HG02884 (cell line): ENCODE measurements around the gene MYO7B.
"Not testable (repeated sequence)": the region's sequence is repeated elsewhere in the genome, so short reads cannot be mapped to it uniquely, and the experiment has no call there.

Source experiments
- ATAC-seq: cut with Tn5 transposase; IDR thresholded peaks from one replicate; pipeline ENCODE4 v1.9.1; 2021; ENCODE audit warnings: mild to moderate bottlenecking, moderate library complexity; ENCODE audit not compliant: unreplicated experiment

The MYO7B gene

DNA sequence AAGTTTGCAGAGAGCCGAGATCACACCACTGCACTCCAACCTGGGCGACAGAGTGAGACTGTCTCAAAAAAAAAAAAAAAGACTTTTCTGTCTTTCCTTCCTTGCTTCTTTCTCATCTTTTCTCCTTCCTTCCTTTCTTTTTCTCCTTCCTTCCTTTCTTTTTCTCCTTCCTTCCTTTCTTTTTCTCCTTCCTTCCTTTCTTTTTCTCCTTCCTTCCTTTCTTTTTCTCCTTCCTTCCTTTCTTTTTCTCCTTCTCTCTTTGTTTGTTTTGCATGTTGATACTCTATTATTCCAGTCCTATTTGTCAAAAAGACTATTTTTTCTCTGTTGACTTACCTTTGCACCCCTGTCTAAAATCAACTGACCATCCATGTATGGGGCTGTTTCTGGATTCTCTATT lies 36.9 kb downstream of the MYO7B start:
- ATAC-seq = not testable (repeated sequence)

DNA sequence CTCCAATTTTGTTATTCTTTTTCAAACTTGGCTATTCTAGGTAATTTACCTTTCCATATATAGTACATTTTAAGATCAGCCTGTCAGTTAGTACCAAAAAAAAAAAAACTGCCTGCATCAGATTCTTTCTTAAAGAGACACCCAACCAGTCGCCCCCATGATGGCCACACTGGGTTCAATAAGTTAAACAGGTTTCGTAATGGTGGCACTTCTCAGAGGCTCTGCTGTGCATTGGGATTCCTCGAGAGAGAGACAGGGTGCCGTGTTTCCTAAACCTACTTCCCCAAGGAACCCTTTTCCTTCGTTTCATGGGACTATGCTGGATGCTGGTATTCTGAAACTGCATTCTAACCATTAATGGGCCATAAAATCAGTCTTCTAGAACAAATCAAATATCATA lies 37.4 kb downstream of the MYO7B start:
- no peak for ATAC-seq

DNA sequence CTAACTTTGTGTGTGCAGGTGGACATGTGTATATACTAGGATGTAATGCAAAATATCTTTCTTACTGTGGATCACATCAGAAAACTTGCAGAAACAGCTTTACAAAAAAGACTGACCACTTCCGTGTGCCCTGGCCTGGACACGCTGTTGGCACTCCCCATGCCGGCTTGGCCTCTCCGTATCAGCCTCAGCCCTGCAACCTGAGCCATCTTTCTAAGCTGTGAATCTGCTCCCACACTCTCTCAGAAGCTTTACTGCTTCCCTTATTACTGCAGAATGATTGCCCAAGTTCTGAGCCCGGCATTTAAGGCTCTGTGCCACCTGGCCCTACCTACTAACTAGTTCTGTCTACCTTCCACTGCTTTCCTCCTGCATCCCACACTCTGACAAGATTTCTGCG lies 37.8 kb downstream of the MYO7B start:
- ATAC-seq = no peak

DNA sequence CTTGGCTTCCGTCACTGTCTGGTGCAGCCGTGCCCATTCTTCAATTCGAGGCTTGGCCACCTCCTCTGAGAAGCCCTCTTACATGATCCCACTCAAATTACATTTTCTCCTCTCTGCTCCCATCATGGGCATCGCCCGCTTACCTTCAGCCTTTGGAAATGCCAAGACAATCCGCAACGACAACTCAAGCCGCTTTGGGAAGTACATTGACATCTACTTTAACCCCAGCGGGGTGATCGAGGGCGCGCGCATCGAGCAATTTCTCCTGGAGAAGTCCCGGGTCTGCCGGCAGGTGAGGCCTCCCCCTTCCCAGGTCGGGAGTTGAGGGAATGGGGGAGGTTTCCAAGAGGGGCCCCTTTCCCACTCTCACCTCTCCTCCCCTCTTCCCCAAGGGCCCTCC lies 38.3 kb downstream of the MYO7B start:
- no peak for ATAC-seq

DNA sequence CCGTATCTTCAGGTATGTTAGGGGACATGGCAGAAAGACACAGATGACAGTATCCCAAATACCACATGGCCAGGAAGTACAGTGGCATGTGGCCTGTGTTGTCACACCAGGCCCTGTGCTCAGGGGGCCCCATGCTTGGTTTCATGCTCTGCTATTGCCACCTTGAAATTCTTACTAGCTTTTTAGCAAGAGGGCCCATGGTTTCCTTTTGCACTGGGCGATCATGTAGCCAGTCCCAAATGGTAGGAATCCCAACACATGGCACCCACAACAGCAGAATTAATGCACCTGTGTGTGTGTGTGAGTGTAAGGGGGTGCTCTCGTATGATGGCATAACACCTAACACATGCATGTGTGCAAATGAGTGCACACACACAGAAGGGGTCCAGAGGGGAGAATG lies 39.2 kb downstream of the MYO7B start:
- ATAC-seq = no peak

DNA sequence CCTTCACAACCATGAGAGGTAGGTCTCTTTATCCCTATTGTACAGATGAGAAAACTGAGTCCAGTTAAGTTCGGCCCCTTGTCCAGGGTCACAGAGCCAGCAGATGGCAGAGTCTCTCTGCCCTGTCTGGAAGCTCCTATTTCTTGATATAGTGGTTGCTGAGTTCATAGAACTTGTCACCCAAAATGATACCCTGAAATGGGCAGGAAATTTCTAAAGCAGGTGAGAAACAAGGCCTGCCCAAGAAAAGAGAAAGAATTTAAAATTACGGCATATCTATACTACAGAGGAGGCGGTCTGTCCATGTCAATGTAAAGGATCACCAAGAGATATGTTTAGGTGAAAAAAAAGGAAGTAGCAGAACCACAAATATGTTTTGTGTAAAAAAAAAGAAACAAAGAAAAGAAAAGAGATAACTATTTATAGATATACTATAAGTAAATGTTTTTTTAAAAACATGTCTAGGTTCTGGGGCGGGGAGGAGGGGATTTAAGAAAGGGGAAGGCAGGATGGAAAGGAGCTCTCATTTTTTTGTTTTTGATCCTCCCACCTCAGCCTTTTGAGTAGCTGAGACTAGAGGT lies 39.8 kb downstream of the MYO7B start:
- no peak for ATAC-seq

DNA sequence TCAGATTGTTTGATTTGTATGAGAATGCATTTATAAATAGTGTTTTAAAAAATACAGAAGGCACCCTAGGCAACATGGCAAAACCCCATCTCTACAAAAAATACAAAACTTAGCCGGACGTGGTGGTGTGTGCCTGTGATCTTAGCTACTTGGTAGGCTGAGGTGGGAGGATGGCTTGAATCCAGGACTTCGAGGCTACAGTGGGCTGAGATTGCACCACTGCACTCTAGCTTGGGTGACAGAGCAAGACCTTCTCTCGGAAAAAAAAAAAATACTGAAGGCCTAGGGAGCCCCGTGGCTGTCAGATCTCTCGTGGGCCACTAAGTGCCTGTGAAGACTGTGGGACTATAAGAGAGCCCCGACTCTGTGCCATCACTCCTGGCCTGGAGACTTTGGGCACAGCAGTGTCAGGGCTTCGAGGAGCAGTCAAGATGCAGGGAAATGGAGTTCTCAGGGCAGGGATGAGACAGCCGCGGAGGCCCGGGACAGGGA lies 40.5 kb downstream of the MYO7B start:
- no peak for ATAC-seq

DNA sequence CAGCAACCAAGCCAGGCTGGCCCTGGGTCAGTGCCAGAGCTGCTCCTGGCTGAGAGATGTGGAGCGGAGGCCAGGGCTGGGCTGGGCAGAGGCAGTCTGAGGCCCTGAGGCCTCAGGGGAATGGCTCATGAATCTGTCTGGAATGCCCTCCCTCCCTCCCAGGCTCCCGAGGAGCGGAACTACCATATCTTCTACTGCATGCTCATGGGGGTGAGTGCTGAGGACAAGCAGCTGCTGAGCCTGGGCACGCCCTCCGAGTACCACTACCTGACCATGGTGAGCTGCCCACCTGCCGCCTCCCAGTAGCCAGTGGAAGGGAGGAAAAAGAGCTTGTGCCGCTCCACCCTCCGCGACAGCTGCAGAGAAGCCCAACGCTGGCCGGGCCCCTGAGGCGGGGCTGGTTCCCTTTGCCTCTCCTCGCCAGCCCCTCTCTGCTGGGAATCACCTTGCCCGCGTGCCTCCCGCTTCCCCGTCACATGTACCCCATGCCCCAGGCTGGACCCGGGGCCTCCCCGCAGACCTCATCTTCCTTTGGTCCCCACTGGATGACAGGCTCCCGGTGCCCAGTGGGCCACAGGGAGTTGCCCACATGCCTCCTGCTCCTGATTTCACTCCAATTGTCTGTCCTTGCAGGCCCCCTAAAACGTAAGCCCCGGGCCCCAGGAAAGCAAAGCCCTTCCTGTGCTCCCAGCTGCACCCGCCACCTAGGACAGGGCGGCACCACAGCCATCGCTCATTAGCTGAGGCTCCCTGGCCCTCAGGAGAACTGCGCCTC lies 41.1 kb downstream of the MYO7B start:
- no peak for ATAC-seq

DNA sequence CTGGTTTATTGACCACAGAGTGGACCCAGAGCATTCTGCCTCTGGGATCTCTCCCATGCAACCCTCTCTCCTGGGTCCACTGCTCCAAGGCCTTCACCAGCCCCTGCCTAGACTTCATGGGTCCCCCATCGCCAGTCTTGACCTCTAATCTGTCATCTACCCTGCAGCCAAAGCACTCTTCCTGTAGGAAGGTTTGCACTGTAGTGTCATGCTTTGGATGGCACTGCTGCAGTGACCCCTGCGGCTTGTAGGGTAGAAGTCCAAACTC lies 41.7 kb downstream of the MYO7B start:
- no peak for ATAC-seq

DNA sequence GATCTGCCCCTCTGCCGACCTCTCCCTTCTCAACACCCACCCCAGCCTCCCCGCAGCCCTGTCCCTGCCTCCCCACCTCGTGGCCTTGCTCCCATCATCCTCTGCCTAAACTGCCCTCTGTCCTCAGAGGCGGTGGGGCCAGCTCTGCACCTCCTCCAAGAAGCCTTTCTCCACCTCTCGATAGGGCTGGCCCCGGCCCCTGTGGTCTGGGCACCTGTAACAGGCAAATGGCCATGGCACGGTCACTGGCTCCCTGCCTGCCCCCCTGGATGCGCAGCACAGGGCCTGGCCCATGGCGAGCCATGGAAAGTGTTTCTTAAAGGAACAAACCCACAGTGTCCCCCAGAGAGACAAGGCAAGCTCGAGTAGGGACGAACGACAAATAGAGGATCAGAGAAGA lies 42.0 kb downstream of the MYO7B start:
- ATAC-seq = no peak

DNA sequence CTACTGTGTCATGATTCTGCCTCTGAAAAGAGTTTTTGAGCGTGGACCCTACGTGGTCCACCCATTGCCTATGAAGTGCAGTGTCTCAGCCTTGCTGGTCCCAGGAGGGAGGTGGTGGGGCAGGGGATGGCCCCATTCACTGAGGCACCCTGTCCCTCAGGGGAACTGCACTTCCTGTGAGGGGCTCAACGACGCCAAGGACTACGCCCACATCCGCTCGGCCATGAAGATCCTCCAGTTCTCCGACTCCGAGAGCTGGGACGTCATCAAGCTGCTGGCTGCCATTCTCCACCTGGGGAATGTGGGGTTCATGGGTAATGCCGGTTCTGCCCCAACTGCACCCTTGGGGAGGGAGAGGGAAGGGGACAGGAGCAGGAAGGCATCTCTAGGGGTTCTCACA lies 42.5 kb downstream of the MYO7B start:
- no peak for ATAC-seq

DNA sequence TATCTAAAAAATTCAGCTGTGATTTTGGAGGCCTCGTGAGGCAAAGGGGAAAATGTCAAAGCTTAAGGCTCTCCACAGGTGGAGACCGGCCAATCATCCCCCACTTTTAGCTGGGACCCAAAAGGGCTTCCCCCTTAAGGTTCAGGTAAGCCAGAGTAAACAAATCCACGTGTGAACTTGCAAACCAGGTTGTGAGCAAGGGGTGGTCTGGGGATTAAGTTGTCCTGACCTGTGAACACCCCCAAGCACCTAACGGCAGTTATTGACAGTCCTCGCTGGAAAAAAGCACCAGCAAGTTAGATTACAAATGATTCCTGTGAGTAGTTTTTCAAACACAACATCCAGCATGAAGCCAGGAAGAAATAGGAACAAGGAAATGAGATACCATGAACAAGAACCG lies 42.9 kb downstream of the MYO7B start:
- ATAC-seq = no peak

DNA sequence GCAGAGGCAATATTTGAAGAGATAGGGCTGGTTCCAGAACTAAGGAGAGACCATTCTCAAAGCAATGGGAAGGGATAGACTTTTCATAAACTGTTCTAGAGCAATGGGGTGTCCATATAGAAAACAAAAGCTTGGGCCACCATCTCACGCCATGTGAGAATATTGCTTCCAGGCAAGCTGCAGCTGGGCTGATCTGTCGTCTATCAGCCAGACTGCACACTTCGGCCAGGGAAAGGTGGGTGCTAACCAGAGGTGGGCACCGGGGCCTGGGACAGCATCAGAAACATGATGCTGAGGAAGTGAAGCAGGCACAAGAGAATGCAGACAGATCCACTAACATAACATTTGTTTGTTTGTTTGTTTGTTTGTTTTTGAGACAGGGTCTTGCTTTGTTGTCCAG lies 43.7 kb downstream of the MYO7B start:
- no peak for ATAC-seq

DNA sequence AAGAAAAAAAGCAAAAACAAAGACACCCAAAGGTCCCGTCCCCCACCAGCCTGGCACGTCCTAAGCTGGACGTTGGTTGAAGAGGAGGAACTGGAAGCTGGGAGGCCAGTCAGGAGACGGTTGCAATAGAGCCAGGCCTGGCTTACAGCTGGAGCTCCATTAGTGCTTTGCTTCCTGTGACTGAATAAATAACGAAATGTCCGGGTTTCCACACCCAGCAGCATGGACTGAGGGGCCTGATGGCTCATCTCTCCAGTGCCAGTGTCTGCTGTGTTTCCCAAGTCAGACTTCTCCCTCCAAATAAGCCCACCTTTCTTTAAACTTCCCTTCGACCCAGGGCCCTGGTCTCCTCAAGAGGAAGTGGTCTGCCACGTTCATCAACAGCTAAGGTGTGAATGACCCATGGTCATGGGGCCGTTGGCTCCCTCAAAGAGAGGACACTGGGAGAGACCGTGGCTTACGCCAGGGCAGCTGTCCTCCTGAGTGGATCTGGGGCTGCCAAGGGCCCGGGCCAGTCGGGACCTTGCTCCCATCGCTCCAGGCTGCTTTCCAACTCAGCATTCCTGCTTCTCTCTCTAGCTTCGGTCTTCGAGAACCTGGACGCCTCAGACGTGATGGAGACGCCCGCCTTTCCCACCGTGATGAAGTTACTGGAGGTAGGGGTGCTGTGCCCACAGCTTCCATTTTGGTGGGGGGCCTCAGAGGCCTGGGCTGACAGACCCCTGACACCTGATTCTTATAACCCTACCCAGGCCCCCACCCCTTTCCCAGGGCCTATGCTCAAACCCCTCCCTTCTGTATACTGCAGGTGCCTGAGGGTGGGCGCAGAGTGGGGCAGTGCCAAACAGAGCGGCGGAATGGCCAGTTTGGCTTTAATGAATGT lies 44.9 kb downstream of the MYO7B start:
- ATAC-seq = no peak

DNA sequence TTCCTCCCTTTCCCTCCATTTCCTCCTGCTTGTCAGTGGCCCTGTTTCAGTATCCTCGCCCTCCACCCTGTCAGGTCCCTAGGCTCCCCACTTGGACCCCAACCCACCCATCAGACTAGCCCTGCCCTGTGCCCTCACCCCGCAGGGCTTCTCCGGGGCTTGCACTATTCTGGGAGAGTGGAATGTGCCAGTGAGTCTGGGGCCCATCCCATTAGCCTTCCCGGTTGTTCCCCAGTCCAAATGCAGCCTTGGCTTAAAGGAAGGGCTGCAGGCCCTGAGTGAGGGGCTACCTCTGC lies 45.5 kb downstream of the MYO7B start:
- no peak for ATAC-seq

DNA sequence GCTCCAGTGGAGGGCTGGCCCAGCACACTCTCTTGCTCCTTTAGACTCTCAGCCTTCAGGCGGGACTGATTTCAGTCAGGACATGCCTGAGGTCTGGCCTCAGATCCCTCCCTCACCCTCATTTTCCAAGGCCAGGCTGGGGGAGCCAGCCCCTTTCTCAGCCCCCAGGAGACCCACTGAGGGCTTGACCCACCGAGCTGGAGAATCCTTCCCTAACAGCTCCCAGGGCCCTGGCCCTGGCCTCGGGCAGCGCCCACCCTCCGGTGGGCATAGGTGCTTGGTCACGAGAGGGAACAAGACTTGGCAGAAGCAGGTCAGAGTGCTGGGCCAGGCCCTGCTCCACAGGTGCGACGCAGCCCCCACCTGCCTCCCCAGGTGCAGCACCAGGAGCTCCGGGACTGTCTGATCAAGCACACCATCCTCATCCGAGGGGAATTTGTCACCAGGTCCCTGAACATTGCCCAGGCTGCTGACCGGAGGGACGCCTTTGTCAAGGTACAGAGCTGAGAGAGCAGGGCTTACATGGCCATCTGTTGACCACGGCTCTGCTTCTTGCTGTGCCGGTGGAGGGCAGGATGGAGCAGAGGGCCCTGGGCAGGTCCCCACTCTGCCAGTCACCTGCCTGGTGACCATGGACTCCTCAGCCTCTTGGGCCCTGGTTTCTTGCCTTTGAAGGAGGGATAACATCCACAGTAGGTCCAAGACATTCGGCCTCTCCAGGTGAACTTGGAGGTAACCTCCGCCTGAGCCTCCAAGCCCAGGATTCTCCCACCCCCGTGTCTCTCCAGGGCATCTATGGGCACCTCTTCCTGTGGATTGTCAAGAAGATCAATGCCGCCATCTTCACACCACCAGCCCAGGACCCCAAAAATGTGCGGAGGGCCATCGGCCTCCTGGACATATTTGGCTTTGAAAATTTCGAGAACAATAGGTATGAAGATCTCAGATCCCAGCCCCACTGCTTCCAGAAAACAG lies 46.3 kb downstream of the MYO7B start:
- ATAC-seq = no peak

DNA sequence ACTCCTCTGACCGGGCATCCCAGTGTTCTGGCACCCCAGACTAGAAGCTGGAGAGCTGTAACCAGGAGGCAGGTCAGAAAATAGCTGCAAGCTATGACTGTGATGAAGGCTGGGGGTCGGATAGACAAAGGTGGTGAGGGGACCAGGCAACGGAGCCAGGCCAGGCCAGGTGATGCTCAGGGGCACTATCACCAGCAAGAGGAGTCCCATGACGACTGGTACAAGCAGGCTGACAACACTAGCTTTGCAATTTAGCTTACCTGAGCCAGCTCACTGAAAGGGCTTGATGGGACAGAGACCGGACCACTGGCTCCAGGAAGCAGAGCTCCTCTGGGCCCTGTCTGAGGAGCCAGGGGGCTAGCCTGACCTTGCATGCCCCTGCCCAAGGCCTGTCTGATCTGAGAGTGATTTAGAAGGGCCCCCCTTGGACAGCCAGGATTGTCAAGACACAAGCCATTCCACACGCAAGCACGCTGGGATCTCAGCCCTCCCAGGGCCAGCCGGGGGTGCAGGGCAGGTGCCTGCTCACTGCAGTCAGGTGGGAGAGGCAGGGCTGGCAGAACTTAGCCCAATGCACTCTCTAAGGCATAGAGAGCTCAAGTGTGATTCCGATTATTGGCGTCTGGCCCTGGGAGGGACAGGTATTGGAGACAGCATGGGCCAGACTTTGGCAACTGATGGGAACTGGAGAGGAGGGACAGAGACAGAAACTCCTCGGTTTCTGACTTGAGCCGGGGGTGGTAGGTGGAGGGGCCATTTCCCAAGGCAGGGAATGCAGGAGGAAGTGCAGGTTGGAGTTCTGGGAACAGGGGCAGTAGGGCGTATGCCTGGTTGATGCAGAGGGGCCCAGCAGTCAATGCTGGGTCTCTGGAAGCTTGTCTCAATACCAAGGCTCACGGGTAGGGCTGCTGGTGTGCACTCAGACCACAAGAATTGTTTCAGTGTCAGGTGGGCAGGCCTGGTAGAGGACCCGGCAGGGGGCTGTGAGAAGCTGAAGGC lies 47.7 kb downstream of the MYO7B start:
- no peak for ATAC-seq

DNA sequence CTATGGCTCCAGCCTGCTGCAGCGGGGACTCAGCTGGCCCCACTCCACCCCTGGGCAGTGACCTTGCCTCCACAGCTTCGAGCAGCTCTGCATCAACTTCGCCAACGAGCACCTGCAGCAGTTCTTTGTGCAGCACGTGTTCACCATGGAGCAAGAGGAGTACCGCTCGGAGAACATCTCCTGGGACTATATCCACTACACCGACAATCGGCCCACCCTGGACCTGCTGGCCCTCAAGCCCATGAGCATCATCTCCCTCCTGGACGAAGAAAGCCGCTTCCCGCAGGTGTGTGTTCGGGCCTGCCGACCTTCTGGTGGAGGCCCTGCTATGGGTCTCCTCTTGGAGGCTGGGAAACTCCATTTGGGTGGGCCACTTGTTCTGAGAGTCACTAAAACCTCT lies 48.6 kb downstream of the MYO7B start:
- ATAC-seq = no peak

DNA sequence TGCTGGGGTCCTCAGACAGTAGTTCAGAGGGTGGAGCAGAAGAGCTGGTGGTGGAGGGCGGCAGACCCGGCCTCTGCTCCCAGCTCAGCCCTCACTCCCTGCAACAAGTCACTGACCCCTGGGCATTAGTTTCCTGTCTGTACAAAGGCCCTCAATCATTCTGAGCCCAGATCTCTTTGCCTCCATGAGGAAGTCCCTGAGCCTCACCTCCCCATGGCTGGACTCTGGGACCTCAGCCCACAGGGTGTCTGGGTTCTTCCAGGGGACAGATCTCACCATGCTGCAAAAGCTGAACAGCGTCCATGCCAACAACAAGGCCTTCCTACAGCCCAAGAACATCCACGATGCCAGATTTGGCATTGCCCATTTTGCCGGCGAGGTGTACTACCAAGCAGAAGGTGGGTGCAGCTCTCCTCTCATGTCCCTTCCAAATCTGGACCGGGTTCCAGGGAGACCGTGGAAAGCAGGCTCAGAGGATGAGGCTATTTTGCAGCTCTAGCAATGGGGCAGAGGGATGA lies 49.1 kb downstream of the MYO7B start:
- no peak for ATAC-seq
